Measurements from ENCODE around the gene NT5DC3.

DNA sequence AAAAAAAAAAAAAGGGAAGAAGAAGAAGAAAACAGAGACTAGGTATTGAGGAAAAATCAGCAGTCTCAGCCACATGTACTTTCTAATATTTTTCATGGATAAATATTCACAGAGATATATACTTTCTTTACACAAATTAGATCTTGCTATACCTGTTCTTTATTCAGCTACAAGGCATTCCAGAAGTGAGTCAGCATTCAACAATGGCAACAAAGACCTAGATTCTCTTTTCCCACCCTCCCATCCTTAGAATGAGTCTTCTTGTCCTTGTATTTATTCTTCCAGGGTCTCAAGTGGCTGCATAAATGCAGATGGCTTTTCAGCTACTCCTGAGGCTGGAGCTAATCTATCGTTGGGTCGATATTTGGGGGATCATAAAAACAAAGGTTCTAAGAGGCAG is 93.0 kb downstream of the NT5DC3 start:
- TF ChIP-seq, protein P1, sequence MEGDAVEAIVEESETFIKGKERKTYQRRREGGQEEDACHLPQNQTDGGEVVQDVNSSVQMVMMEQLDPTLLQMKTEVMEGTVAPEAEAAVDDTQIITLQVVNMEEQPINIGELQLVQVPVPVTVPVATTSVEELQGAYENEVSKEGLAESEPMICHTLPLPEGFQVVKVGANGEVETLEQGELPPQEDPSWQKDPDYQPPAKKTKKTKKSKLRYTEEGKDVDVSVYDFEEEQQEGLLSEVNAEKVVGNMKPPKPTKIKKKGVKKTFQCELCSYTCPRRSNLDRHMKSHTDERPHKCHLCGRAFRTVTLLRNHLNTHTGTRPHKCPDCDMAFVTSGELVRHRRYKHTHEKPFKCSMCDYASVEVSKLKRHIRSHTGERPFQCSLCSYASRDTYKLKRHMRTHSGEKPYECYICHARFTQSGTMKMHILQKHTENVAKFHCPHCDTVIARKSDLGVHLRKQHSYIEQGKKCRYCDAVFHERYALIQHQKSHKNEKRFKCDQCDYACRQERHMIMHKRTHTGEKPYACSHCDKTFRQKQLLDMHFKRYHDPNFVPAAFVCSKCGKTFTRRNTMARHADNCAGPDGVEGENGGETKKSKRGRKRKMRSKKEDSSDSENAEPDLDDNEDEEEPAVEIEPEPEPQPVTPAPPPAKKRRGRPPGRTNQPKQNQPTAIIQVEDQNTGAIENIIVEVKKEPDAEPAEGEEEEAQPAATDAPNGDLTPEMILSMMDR (IDR thresholded peaks at IDR 0.05), result no peak
- TF ChIP-seq PREB (CRISPR knock-in tag; IDR thresholded peaks at IDR 0.05; ENCODE audit: borderline replicate concordance) (no peak), HMGXB4 (CRISPR knock-in tag; IDR thresholded peaks at IDR 0.05) (no peak), ATF2 (CRISPR knock-in tag; IDR thresholded peaks at IDR 0.05; ENCODE audit: borderline replicate concordance, low read depth) (no peak), ZNF423 (CRISPR knock-in tag; IDR thresholded peaks at IDR 0.05) (no peak), ATF6 (CRISPR knock-in tag; IDR thresholded peaks at IDR 0.05) (no peak), ZNF512 (CRISPR knock-in tag; IDR thresholded peaks at IDR 0.05; ENCODE audit: borderline replicate concordance) (no peak), NFE2L1 (CRISPR knock-in tag; IDR thresholded peaks at IDR 0.05) (no peak), ATF3 (CRISPR knock-in tag; conservative IDR thresholded peaks at IDR 0.05) (no peak), TCF7 (CRISPR knock-in tag; IDR thresholded peaks at IDR 0.05; ENCODE audit: low read depth) (no peak), PRDM15 (CRISPR knock-in tag; IDR thresholded peaks at IDR 0.05) (no peak), USF1 (CRISPR knock-in tag; IDR thresholded peaks at IDR 0.05) (no peak), TP53 (CRISPR knock-in tag; IDR thresholded peaks at IDR 0.05) (no peak)

Measured in WTC11 (cell line).